Keratinocyte (primary cell): ENCODE measurements around the gene IFIH1. TPM values are rescaled to one million over a fixed set of nuclear protein-coding genes. Genes with fewer than 3 reads are reported as not detected.

Experiments
- DNase-seq: peaks from one replicate; pipeline ENCODE4 v3.0.0-alpha.2; 2011; ENCODE audit warnings: low read depth, missing footprints, low spot score
- FAIRE-seq: peaks from 2 replicates; lab custom pipeline; 2011; peaks lifted over from hg19 to GRCh38; lab: Jason Lieb, UNC
- H2AFZ ChIP-seq: 2 replicates; pipeline ENCODE4 v1.6.0; 2012; ENCODE audit warnings: low read length, control low read depth, inconsistent platforms; ENCODE audit not compliant: control insufficient read depth
- H3K27ac ChIP-seq: 2 replicates; pipeline ENCODE4 v1.5.1; 2011; ENCODE audit warnings: low read length; ENCODE audit not compliant: control insufficient read depth, insufficient read depth
- H3K27me3 ChIP-seq: 3 replicates; pipeline ENCODE4 v1.6.0; 2011; ENCODE audit warnings: low read length; ENCODE audit not compliant: control insufficient read depth, insufficient read depth; ENCODE audit errors: extremely low read depth
- H3K36me3 ChIP-seq, 2 experiments: 2 replicates in 1 of 2; 3 replicates in 1 of 2; pipeline ENCODE4 v1.5.1; 2011; ENCODE audit warnings: low read length in 2 of 2, mild to moderate bottlenecking in 1 of 2; ENCODE audit not compliant: control insufficient read depth in 2 of 2, insufficient read depth in 2 of 2; ENCODE audit errors: extremely low read depth in 1 of 2
- H3K4me1 ChIP-seq: 3 replicates; pipeline ENCODE4 v1.5.1; 2011; ENCODE audit warnings: low read length; ENCODE audit not compliant: control insufficient read depth, insufficient read depth; ENCODE audit errors: extremely low read depth
- H3K4me2 ChIP-seq: 3 replicates; pipeline ENCODE4 v1.6.0; 2011; ENCODE audit warnings: low read depth, low read length; ENCODE audit not compliant: control insufficient read depth, insufficient read depth; ENCODE audit errors: extremely low read depth
- H3K4me3 ChIP-seq, 3 experiments: fragments of 200-600 bp in 1 of 3; sonication (generic) in 1 of 3; 2 replicates in 2 of 3; 3 replicates in 1 of 3; pipeline ENCODE4 v1.5.1; 2011 to 2016; ENCODE audit warnings: low read length in 3 of 3, mild to moderate bottlenecking in 3 of 3, control low read depth in 2 of 3, inconsistent platforms in 1 of 3, low read depth in 1 of 3, mixed read lengths in 1 of 3, mixed run types in 1 of 3, moderate library complexity in 1 of 3; ENCODE audit not compliant: control insufficient read depth in 2 of 3, insufficient read depth in 2 of 3; ENCODE audit errors: extremely low read depth in 1 of 3
- H3K79me2 ChIP-seq: 2 replicates; pipeline ENCODE4 v1.6.0; 2012; ENCODE audit warnings: low read length; ENCODE audit not compliant: control insufficient read depth, insufficient read depth
- H3K9ac ChIP-seq: 3 replicates; pipeline ENCODE4 v1.6.0; 2011; ENCODE audit warnings: low read length; ENCODE audit not compliant: control insufficient read depth, insufficient read depth; ENCODE audit errors: extremely low read depth
- H3K9me1 ChIP-seq: 3 replicates; pipeline ENCODE4 v1.6.0; 2011; ENCODE audit warnings: low read length; ENCODE audit not compliant: control insufficient read depth, insufficient read depth; ENCODE audit errors: extremely low read depth
- H3K9me3 ChIP-seq: 2 replicates; pipeline ENCODE4 v1.5.1; 2012; ENCODE audit warnings: low read depth, low read length; ENCODE audit not compliant: control insufficient read depth
- H4K20me1 ChIP-seq: 3 replicates; pipeline ENCODE4 v1.6.0; 2011; ENCODE audit warnings: low read length; ENCODE audit not compliant: control insufficient read depth, insufficient read depth; ENCODE audit errors: extremely low read depth
- EZH2 ChIP-seq: IDR thresholded peaks from one replicate; pipeline ENCODE4 v1.6.1; 2012; ENCODE audit warnings: inconsistent platforms, mild to moderate bottlenecking, low read length, moderate library complexity
- dilution Hi-C: fragments of 300-500 bp; cut with MboI; formaldehyde crosslinking; loops from one replicate; pipeline ENCODE4 v1.7.0; 2020; ENCODE audit warnings: low sequenced_read_pairs; ENCODE audit not compliant: extremely low pct_ligation_motif_present
- polyA plus RNA-seq, 5 experiments: library from polyadenylated mRNA; depleted of rRNA in 3 of 5; stranded (reverse) in 3 of 5; stranded (forward) in 1 of 5; unstranded in 1 of 5; fragments of >200 nt; gene quantifications; 1 replicate in 1 of 5; 2 replicates in 3 of 5; 3 replicates in 1 of 5; pipeline versions ENCODE4 v1.2.1 to v1.2.3, GENCODE V29; 2011 to 2012; ENCODE audit warnings: missing spikeins in 2 of 5, low read depth in 1 of 5, low replicate concordance in 1 of 5
- TF ChIP-seq, protein P1 (sequence below), 3 experiments: IDR thresholded peaks in 1 of 3; conservative IDR thresholded peaks in 1 of 3; optimal IDR thresholded peaks in 1 of 3; 2 replicates in 2 of 3; 3 replicates in 1 of 3; pipeline versions ENCODE3 to v1.5.1; 2011; ENCODE audit warnings: low read length in 3 of 3, mild to moderate bottlenecking in 3 of 3, moderate library complexity in 2 of 3, control low read depth in 1 of 3, inconsistent platforms in 1 of 3; ENCODE audit not compliant: insufficient read depth in 2 of 3; ENCODE audit errors: extremely low read depth in 1 of 3

Gene IFIH1
- polyA plus RNA-seq, 1 donor (not counting 4 experiments of a cell fraction or from before 2014, with no cell fraction given), result 18.5 TPM

DNA sequence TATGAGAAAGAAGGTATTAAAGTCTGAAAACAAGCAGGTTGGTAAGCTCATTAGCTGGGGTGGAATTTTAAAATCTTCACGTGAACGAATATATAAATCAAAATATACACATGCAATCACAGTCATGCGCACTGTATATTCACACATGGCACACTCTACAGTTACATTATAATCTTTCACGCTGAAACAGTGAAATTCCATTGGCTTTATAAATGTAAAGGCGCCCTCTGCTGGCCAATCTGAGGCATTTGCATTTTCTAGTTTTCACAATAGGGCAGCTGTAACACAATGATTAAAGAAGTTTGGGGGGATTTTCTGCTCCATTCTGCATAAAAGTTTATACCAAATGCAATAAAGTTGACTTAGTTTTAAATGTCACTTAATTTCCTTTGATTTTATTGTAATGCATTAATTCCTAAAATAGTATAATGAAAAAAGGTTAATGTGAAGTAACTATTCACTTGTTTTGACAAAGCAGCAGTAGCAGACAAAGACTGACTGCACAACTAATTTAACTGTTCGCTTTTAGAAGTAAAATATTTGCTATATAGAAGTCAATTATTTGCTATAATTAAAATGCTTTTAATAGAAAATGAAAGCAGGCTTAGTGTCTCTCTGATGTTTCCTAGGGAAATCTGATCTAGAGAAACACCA, 17.2 kb downstream of the IFIH1 start:
- TF ChIP-seq EZH2, result no peak
- TF ChIP-seq, protein P1, sequence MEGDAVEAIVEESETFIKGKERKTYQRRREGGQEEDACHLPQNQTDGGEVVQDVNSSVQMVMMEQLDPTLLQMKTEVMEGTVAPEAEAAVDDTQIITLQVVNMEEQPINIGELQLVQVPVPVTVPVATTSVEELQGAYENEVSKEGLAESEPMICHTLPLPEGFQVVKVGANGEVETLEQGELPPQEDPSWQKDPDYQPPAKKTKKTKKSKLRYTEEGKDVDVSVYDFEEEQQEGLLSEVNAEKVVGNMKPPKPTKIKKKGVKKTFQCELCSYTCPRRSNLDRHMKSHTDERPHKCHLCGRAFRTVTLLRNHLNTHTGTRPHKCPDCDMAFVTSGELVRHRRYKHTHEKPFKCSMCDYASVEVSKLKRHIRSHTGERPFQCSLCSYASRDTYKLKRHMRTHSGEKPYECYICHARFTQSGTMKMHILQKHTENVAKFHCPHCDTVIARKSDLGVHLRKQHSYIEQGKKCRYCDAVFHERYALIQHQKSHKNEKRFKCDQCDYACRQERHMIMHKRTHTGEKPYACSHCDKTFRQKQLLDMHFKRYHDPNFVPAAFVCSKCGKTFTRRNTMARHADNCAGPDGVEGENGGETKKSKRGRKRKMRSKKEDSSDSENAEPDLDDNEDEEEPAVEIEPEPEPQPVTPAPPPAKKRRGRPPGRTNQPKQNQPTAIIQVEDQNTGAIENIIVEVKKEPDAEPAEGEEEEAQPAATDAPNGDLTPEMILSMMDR (optimal IDR thresholded peaks at IDR 0.05 in 1 of 3, IDR thresholded peaks at IDR 0.05 in 1 of 3, conservative IDR thresholded peaks at IDR 0.05 in 1 of 3; ENCODE audit: extremely low read depth in 1 of 3, insufficient read depth in 2 of 3, low read length in 3 of 3), result peak in 2 of 3 experiments; percentile 61 to 70
- peak overlapping the region; percentile 54 for H2AFZ ChIP-seq
- FAIRE-seq, result peak; percentile 49

DNA sequence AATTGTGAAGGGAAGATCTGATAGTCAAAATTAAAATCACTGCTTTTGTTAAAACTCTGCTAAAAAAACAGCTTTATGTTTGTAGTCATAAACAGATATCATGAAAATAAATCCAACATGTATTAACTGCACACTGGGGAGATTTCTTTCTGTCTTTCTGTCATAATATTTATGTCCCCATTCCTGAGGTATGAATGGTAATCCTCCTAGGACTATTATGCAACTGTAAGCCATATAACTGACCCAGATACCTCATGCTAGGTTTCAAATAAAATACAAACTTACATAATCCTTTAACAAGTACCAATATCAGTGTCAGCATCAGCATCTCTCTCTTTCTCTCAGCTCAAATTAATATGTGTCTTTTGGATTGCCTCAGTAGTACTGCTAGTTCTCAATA, 18.2 kb downstream of the IFIH1 start:
- H3K27ac ChIP-seq, result no peak overlapping the region
- H4K20me1 ChIP-seq, result no peaks in the 10 kb centered on the region
- FAIRE-seq (no peak), DNase-seq (no peak)
- H3K9me1 ChIP-seq, result no peaks in the 10 kb centered on the region
- H3K4me1 ChIP-seq, result no peaks in the 10 kb centered on the region
- no peaks in the 10 kb centered on the region for H3K9me3 ChIP-seq
- H3K9ac ChIP-seq, result no peak overlapping the region
- H2AFZ ChIP-seq, result no peak overlapping the region
- TF ChIP-seq, protein P1 (optimal IDR thresholded peaks at IDR 0.05 in 1 of 3, IDR thresholded peaks at IDR 0.05 in 1 of 3, conservative IDR thresholded peaks at IDR 0.05 in 1 of 3; ENCODE audit: extremely low read depth in 1 of 3, insufficient read depth in 2 of 3, low read length in 3 of 3), result no peak
- no peak for TF ChIP-seq EZH2
- H3K79me2 ChIP-seq, result no peaks in the 10 kb centered on the region
- no peaks in the 10 kb centered on the region for H3K27me3 ChIP-seq
- H3K4me2 ChIP-seq, result no peak overlapping the region
- peaks cover 0 to 4% of the 10 kb centered on the region in 2 experiments for H3K36me3 ChIP-seq
- dilution Hi-C loops, result no loop called here
- H3K4me3 ChIP-seq, result no peak overlapping the region

More for the DNA sequence above, 17.2 kb downstream of the IFIH1 start:
- H3K79me2 ChIP-seq, result no peaks in the 10 kb centered on the region
- peak overlapping the region; percentile 42 for H3K4me2 ChIP-seq
- no peaks in the 10 kb centered on the region for H3K9me1 ChIP-seq
- H3K4me3 ChIP-seq, result no peak overlapping the region
- H4K20me1 ChIP-seq, result no peaks in the 10 kb centered on the region
- H3K27ac ChIP-seq, result no peak overlapping the region
- H3K9me3 ChIP-seq, result no peaks in the 10 kb centered on the region
- H3K4me1 ChIP-seq, result no peaks in the 10 kb centered on the region
- no peak overlapping the region for H3K9ac ChIP-seq
- dilution Hi-C loops, result no loop called here
- DNase-seq, result no peak
- peaks cover 0 to 4% of the 10 kb centered on the region in 2 experiments for H3K36me3 ChIP-seq
- H3K27me3 ChIP-seq, result no peaks in the 10 kb centered on the region
